Upper lobe of left lung (tissue), 4 donors: ENCODE data around the gene IMMP2L.

Experiments
- CTCF ChIP-seq, 6 experiments: fragments of 450-650 bp in 4 of 6; fragments of 200-600 bp in 2 of 6; sonication (generic) in 2 of 6; IDR thresholded peaks; one replicate each; pipeline ENCODE4 v1.5.1; 2016 to 2019; ENCODE audit warnings: antibody characterized with exemption in 6 of 6
- POLR2A ChIP-seq, 4 donors: fragments of 450-650 bp; IDR thresholded peaks; one replicate each; pipeline ENCODE4 v1.5.1; 2016 to 2017; ENCODE audit warnings: antibody characterized with exemption in 4 of 4, mild to moderate bottlenecking in 2 of 4
- POLR2AphosphoS5 ChIP-seq, 2 donors: sonication (generic); formaldehyde crosslinking; IDR thresholded peaks; one replicate each; pipeline ENCODE4 v1.5.1; 2017; ENCODE audit warnings: antibody characterized with exemption in 2 of 2

GRCh38 chr7:110664803-110665202, 897.5 kb downstream of the IMMP2L start:
- TF ChIP-seq POLR2AphosphoS5 (IDR thresholded peaks at IDR 0.05) (no peak), POLR2A (IDR thresholded peaks at IDR 0.05) (no peak), CTCF (IDR thresholded peaks at IDR 0.05) (no peak)
